Stimulated activated naive CD4-positive, alpha-beta T cell treated with Interleukin-2 at 50 U/mL for 16 hours (primary cell): ENCODE data around the gene BTBD1.
A peak's percentile ranks its signal among the peaks of the same experiment; 100 is the strongest.

Experiments
- DNase-seq: peaks from one replicate; lab custom pipeline; 2025; lab: John Stamatoyannopoulos, UW

Gene BTBD1

DNA sequence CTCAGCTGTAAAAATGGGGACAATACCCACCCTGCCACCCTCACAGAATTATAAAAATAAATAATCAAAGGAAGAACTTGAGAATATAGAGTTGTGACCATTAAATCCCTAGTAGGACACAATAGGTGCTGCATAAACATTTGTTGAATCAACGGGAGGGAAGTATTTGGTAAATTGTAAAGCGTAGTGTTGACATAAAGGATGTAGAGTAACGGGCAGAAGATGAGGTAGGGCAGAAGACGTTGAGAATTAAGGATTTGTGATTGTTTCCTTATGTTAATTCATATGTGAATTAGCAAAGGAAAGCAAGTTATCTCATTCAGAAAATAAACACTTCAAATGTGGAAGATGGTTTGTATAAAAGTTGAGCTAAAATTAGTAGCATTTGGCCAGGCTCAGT lies 73.9 kb downstream of the BTBD1 start:
- no peak for DNase-seq

DNA sequence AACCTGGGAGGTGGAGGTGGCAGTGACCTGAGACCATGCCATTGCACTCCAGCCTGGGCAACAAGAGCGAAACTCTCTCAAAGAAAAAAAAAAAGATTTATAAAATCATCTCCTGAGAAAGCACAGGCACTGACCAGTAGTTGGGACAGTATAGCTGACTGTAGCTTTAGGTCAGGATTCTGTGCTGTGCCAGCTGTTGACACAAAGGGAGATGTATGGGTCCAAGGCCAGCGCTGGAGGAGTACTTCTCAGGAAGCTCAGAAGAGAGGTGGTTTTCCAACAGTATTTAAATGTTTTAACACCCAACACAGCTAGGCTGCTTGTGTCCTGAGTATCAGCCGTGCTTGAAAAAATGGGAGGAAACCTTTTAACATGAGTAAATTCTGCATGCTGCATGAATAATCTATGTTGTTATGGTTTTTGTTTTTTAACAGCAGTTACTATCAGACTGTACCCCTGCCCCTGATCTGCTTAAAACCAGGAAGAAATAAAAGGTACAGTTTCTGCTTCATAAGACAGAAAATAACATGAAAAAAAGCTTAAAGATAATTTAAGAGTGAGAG lies 74.5 kb downstream of the BTBD1 start:
- DNase-seq, result no peak

DNA sequence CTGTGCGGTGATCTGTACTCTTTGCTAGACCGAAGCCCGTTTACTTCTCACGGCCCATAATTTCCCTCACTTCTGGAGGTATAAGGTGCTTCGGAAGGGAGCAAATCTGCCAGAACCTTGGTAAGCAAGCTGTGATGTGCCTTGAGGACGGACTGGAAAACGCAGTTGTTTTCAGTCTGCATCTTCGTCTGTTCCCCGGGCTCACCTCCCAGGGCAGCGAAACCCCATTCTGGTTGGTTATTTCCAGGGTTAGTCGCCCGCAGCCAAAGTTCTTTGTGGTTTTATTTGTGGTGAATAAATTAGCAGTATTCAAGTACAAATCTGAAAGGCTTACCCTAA lies 80.6 kb downstream of the BTBD1 start:
- DNase-seq, result peak; percentile 13

DNA sequence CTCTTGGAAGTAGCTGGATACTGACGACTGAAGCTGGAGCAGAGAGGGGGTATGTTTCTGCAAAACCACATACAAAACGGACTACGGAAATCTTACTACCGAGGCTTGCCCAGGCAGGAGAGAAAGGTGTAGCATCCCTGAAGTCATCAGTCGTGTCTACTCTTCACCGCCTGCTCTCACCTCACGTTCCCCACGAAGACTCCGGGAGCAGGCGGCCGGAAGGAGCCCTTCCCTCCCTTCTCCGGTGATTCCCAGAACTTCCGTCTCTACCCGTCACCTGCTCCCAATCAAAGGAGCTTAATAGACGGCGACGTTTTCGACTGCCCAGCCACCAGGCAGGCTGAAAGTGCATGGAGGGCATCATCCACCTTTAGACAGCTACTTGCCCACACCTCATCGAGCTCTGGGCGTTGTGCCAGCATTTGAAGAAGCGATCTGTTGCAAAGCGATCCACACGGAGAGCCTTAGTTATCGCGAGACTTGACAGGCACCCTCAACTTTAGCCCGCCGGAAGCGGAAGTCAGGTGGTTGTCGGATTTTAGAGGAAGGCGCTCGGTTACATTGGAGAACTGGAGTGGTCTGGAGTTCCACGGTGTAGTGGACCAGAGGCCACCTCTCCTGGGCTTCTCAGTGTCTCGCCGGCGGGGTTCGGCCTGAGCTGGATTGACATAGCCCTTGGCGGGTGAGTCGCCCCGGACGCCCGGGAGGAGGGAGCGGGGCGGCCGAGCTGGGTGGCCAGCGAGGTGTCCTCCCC lies 81.2 kb downstream of the BTBD1 start, which contains the start of gene RAMAC:
Gene RAMAC (plus strand): TSS at position 523 of the 754 bp plus-strand sequence. CDS start 2,809 bp downstream, outside the sequence.
- DNase-seq, result peak; percentile 93

DNA sequence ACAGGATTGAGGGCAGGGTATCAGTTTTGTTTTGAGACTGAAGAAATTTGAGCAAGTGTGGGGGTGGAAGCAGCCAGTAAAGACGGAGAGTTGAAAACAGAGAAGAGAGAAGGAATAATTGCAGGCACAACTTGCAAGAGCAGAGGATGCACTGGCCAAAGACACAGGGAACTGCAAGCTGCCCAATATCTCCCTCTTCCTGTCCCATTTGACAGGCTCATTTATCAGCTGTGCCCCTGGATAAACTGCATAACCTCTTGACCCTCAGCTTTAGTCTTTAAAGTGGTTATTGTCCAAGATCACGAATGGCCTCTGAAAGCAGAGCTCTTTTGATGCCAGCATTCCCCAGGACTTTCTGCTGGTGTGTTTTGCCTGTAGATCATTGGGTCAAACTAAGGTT lies 86.1 kb downstream of the BTBD1 start:
- DNase-seq, result no peak

DNA sequence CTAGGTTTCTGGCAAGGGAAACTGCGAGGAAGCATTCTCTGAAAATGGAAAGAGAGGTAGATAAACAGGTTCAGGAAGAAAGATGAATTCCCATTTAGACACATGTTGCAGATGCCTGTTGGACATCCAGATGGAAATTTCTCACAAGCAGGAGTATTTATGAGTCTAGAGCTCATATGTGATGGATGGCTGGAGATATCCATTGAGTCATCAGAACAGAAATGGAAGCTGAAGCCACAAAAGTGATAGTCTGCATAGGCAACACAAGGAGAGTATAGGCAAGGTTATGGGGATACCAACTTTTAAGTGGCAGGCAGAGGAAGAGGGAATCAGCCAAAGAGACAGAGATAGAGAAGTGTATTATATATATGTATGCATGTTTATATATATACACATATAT lies 87.3 kb downstream of the BTBD1 start:
- DNase-seq, result no peak

DNA sequence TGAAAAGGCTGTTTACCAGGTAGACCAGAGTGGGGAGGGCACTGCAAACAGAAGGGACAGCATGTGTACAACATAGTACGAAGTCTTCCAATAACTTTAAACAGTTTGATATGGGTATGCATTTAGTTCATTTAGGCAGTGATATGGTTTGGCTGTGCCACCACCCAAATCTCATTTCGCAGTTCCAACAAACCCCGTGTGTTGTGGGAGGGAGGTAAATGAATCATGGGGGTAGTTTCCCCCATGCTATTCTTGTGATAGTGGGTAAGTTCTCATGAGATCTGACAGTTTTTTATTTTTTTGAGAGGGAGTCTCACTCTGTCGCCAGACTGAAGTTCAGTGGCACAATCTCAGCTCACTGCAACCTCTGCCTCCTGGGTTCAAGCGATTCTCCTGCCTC lies 88.6 kb downstream of the BTBD1 start:
- no peak for DNase-seq

DNA sequence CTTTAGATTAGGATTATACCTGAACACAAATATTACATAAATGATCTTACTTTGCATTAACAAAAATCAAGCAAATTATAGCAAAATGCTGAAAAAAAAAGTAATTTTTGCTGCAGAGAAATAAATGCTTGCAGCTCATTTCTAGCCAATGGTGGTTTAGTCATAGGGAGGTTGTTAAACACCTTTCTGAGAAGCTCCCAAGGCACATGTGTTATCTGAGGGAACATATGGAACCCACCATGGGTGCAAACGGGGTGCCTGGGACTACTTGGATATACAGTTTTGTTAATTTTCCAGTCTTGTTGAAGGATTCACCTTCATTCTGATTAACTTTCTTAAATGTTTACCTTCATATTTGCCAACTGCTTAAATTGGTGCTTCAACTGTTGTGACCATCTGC lies 90.0 kb downstream of the BTBD1 start:
- no peak for DNase-seq

DNA sequence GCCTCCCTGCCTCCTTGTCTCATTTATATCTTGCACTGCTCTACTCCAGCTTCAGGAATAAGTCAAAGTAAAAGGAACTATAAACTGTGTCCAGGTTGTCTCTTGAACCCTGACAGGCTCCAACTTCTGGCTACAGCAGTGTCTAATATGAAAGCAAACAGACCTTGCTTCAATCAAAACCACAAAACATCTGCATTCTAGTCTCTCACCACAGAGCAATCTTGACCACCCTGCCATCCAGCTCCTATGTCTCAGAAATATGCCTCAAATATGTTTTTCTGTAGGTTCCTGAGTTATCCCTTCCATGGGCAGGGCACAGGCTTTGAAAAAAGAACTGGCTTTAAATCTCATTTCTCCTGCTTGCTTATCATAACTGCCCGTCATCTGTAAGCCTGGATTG lies 94.1 kb downstream of the BTBD1 start:
- DNase-seq, result no peak

DNA sequence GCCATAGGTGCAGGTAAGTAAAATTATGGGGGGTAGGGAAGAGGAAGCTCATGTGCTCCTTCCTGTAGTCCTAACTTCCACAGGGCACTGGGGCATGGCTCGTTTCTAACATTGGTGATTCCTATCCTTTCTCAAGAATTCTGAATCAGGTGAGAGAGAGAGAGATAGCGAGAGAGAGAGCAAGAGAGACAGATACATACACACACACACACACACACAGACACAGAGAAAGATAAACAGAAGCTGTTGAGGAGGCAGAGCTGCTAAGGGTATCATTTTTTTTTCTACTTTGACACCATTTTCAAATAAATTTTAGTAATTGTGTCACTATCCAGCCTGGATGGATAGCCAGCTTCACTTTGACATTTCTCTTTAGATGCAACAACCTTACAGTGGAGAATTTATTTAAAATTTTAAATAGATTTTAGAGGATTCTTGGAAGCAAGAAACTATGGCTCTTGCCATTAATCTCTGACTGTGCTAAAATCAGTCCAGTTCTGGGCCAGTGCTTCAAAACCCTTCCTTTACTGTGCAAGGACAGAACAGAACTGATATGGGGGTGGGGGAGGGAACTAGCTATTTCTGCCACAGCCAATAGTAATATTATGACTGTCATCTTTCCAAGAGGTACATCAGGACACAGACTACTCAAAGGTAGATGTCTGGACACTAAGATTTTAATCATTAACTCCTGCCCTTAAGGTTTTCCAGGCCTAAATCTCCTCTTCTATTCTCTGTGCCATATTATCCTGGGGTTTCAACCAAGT lies 95.7 kb downstream of the BTBD1 start:
- no peak for DNase-seq

DNA sequence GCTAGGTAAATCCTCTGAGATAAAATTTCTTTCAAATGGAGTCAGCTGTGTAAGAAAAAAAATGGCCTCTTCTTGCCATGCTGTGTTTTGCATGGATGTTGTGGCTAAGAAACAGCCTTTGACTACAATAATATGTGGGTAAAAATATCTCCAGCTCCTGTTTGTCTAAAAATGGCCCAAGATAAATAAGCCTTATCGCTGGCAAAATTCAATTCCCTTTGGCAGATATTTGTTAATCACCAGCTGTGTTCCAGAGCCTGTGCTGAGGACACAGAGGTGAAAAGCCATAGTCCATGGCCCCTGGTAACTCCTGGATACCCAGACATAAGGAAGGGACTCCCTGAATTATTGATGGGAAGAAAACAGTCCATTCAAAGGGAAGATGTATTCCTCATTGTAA lies 96.4 kb downstream of the BTBD1 start:
- DNase-seq, result no peak

DNA sequence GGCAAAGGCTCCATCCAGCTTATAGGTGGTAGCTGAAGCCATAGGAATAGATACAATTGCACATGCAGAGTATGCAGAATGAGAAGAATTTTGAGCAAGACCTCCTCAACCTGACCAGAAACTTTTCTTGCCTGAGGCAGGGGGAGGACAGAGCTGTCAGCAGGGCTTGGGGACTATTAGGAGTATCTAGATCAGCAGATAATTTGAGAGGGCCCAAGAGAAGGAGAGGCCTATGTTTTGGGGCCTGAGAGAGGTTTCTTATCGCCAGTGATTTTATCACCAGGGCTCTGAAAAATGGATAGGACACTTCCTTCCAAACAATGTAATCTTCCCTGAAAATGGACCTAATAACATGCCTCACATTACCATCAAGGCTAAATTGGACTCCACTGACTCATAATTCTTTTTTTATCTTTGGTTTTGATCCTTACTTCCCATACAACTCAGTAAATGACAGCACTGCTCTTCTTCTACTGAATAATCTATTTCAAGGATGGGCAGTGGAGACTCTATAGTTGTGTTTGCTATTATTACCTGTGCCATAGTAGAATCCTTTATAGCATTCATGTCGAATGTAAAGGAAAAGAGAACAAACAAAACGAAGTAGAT lies 96.9 kb downstream of the BTBD1 start:
- DNase-seq, result no peak

DNA sequence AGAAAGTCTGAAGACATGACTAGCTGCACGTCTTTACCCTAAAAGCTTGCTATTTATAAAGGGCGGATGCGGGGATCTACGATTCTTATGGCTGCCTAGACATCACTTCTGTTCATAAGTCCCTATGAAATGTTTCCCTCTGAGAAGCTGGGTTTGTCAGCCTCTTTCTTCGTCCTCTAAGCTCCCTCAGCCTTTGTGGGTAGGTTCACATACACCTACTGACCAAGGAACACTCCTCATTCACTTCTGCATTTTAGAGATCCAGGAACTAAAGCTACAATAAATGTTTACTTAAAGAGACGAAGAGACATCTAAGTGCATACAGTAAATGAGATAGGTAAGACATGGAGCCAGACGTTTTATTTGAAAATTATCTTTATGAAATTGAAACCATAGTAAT lies 97.7 kb downstream of the BTBD1 start:
- DNase-seq, result no peak

DNA sequence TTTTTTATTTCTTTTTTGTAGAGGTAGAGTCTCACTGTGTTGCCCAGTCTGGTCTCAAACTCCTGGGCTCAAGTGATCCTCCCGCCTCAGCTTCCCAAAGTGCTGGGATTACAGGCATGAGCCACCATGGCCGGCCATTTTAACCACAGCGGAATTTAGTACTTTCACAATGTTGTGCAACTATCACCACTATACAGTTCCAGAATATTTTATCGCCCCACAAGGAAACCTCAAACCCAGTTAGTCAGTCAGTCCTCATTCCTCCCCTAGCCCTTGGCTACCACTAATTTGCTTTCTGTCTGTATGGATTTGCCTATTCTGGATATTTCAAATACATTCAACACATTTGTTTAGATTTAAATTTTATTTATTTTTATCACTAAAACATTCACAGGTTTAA lies 99.0 kb downstream of the BTBD1 start:
- no peak for DNase-seq

DNA sequence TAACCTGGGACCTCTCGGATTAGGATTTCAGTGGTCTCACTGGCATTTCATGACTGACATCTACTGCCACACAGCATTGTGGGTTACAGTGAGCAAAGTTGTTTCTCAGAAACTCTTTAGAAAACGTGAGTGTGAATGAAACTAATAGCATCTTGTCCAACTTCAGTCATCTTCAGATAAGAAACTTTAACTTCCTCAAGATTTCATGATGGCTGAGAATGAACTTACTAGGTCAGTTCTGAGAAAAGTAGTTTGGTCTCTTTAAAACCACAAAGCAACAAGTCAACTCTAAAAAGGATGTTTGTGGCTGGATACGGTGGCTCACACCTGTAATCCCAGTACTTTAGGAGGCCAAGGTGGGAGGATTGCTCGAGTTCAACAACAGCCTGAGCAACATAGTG lies 100.4 kb downstream of the BTBD1 start:
- no peak for DNase-seq
